Skeletal muscle satellite cell (primary cell): ENCODE measurements around the gene PCSK5.

Source experiments
- H3K27me3 ChIP-seq: 2 replicates; pipeline ENCODE4 v1.7.0; 2013; ENCODE audit warnings: low read length; ENCODE audit not compliant: control insufficient read depth, insufficient read depth
- H3K36me3 ChIP-seq: 2 replicates; pipeline ENCODE4 v1.7.0; 2013; ENCODE audit warnings: mild to moderate bottlenecking, control low read depth, low read length; ENCODE audit not compliant: insufficient read depth
- H3K4me1 ChIP-seq: 2 replicates; pipeline ENCODE4 v1.7.0; 2013; ENCODE audit warnings: low read length; ENCODE audit not compliant: control insufficient read depth, insufficient read depth
- H3K4me2 ChIP-seq: 2 replicates; pipeline ENCODE4 v1.7.0; 2013; ENCODE audit warnings: mild to moderate bottlenecking, low read length
- H3K4me3 ChIP-seq: 2 replicates; pipeline ENCODE4 v1.7.0; 2013; ENCODE audit warnings: low read length
- H3K9ac ChIP-seq: 2 replicates; pipeline ENCODE4 v1.7.0; 2013; ENCODE audit warnings: mild to moderate bottlenecking, low read depth, low read length, moderate library complexity
- H3K9me3 ChIP-seq: replicated peaks from 2 replicates; pipeline ENCODE4 v1.7.0; 2013; ENCODE audit warnings: mild to moderate bottlenecking, control low read depth, low read length

Gene PCSK5

DNA sequence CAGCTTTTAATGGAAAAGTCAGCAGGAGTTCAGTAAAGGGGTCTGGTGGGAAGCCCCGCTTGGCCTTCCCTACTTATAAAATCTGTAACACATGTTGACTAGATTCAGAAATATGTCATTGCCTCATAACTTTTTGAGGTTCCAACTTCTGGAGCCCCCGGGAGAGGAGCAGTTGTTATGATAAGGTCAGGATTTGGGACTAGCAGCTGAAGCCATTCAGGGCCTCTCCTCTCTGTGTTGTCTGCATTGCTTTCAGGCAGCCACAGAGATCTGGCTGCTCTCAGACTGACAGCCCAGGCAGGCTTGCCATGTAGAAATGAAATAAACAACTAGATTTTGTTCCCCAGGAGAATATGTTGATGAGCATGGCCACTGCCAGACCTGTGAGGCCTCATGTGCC lies 336.7 kb downstream of the PCSK5 start:
- no peaks in the 10 kb centered on the region for H3K36me3 ChIP-seq
- no peak overlapping the region for H3K4me3 ChIP-seq
- no peaks in the 10 kb centered on the region for H3K27me3 ChIP-seq
- H3K9ac ChIP-seq = no peak overlapping the region
- H3K4me2 ChIP-seq = no peak overlapping the region
- no peaks in the 10 kb centered on the region for H3K9me3 ChIP-seq
- H3K4me1 ChIP-seq = peaks cover 6% of the 10 kb centered on the region

- H3K9me3 ChIP-seq = no peaks in the 10 kb centered on the region
- no peaks in the 10 kb centered on the region for H3K36me3 ChIP-seq
- H3K4me1 ChIP-seq = no peaks in the 10 kb centered on the region
- no peak overlapping the region for H3K9ac ChIP-seq
- H3K4me2 ChIP-seq = no peak overlapping the region
- no peak overlapping the region for H3K4me3 ChIP-seq
- peaks cover 5% of the 10 kb centered on the region for H3K27me3 ChIP-seq
Measured at GRCh38 chr9:76231001-76231400, 340.5 kb downstream of the PCSK5 start.

- no peak overlapping the region for H3K4me2 ChIP-seq
Measured at GRCh38 chr9:76232861-76233489, 342.5 kb downstream of the PCSK5 start.

GRCh38 chr9:76240578-76240977 lies 350.1 kb downstream of the PCSK5 start:
- Histone ChIP-seq H3K9ac (no peak overlapping the region), H3K4me1 (no peaks in the 10 kb centered on the region), H3K4me2 (no peak overlapping the region), H3K4me3 (no peak overlapping the region), H3K36me3 (no peaks in the 10 kb centered on the region), H3K9me3 (no peaks in the 10 kb centered on the region), H3K27me3 (peaks cover 18% of the 10 kb centered on the region)

More at GRCh38 chr9:76232861-76233489, 342.5 kb downstream of the PCSK5 start:
- Histone ChIP-seq H3K27me3 (peaks cover 9% of the 10 kb centered on the region), H3K9me3 (no peaks in the 10 kb centered on the region), H3K9ac (no peak overlapping the region), H3K4me1 (no peaks in the 10 kb centered on the region), H3K4me3 (no peak overlapping the region), H3K36me3 (no peaks in the 10 kb centered on the region)

DNA sequence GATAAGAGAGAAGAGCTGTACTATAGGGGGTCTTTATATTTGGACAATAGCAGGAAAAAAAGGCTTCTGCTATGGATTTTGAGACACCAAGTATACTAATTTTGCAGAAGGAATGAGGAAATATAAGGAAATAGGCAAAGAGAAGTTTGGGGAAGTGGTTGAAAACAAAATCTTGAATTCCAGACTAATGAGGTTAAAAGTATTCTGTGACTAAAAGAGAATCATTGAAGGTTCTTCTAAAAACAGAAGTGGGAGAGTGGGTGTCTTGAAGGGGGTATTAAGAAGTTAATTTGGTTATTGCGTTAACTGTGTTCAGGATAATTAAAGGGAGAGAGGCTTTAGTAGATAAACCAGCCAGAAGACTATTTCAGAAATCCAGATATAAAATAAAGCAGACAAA lies 355.0 kb downstream of the PCSK5 start:
- Histone ChIP-seq H3K36me3 (no peaks in the 10 kb centered on the region), H3K4me3 (no peak overlapping the region), H3K4me1 (no peaks in the 10 kb centered on the region), H3K9ac (no peak overlapping the region), H3K9me3 (no peaks in the 10 kb centered on the region), H3K27me3 (peaks cover 6% of the 10 kb centered on the region), H3K4me2 (no peak overlapping the region)

DNA sequence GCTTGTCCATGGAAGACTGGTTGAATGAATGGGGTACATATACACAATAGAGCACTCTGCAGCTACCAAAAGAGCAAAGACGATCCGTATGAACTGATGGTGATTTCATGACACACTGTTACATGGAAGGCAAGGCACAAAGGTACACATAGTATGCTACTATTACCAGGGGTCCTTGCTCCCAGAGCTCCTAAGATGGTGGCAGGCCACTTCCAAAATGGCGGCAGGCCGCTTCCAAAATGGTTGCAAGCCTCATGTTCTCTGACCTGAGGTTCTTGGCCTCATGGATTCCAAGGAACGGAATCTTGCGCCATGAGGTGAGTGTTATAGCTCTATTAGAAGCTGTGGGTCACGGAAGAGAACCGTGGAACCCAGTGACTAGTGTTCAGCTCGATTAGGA lies 356.2 kb downstream of the PCSK5 start:
- no peak overlapping the region for H3K9ac ChIP-seq
- H3K4me3 ChIP-seq = no peak overlapping the region
- H3K4me1 ChIP-seq = no peaks in the 10 kb centered on the region
- no peaks in the 10 kb centered on the region for H3K9me3 ChIP-seq
- H3K27me3 ChIP-seq = peaks cover 6% of the 10 kb centered on the region
- no peaks in the 10 kb centered on the region for H3K36me3 ChIP-seq
- H3K4me2 ChIP-seq = no peak overlapping the region

GRCh38 chr9:76247426-76247825 lies 357.0 kb downstream of the PCSK5 start:
- Histone ChIP-seq H3K9me3 (no peaks in the 10 kb centered on the region), H3K27me3 (peaks cover 6% of the 10 kb centered on the region), H3K4me3 (no peak overlapping the region), H3K9ac (no peak overlapping the region), H3K36me3 (no peaks in the 10 kb centered on the region), H3K4me2 (no peak overlapping the region), H3K4me1 (no peaks in the 10 kb centered on the region)

DNA sequence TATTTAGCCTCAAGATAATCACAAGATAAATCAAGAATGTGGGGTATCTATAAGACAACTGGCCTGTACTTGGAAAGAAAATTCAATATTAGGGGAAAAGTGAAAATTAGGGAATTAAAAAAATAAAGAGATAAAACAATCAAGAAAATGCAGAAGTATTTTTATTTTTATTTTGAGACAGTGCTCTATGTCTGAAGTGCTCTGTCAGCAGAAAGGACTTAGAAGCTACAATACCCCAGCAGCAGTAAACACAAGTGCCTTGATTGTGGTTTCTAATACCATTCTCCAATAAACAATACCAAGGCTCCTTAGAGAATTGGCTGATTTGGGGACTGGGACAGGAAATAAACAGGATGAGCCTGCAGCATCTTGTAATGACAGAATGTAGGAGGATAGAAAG lies 358.8 kb downstream of the PCSK5 start:
- Histone ChIP-seq H3K4me3 (no peak overlapping the region), H3K27me3 (no peaks in the 10 kb centered on the region), H3K9ac (no peak overlapping the region), H3K36me3 (no peaks in the 10 kb centered on the region), H3K4me1 (no peaks in the 10 kb centered on the region), H3K9me3 (no peaks in the 10 kb centered on the region), H3K4me2 (no peak overlapping the region)

DNA sequence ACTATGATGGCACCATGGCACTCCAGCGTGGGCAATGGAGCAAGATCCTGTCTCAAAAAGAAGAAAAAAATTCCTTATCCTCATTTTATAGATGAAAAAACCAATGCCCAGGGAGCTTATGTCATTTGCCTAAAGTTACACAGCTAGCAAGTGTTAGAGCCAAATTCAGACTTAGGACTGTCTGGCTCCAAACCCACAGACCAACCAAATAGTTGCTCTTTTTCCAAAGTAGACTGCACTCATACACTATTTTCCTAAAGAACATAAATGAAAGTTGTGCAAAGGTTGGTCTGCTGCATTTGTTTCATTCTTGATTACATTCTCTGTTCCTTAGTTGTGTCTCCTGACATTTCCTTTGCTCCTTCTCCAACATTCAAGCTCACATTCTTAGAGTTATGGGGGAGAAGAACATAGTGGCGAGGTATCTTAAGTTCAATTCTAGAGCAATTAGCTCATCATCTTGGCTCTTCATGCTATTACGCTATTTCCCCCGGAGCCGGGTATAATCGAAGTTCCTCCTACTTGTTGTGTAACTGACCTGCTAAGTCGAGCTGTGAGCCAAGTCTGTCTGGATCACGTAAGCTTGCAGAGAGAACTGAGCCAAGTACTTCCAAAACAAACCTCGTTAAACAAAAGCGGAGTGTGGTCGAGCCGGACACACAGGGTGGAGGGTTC lies 365.4 kb downstream of the PCSK5 start:
- Histone ChIP-seq H3K9ac (no peak overlapping the region), H3K4me2 (peak overlapping the region; percentile 78), H3K36me3 (no peaks in the 10 kb centered on the region), H3K9me3 (no peaks in the 10 kb centered on the region), H3K4me3 (peak overlapping the region; percentile 50), H3K4me1 (peaks cover 7% of the 10 kb centered on the region), H3K27me3 (peaks cover 23% of the 10 kb centered on the region)

- peaks cover 23% of the 10 kb centered on the region for H3K27me3 ChIP-seq
- peaks cover 7% of the 10 kb centered on the region for H3K4me1 ChIP-seq
- no peak overlapping the region for H3K9ac ChIP-seq
- H3K4me3 ChIP-seq = no peak overlapping the region
- no peak overlapping the region for H3K4me2 ChIP-seq
- no peaks in the 10 kb centered on the region for H3K36me3 ChIP-seq
- H3K9me3 ChIP-seq = no peaks in the 10 kb centered on the region
Measured at GRCh38 chr9:76257311-76257710, 366.8 kb downstream of the PCSK5 start.

DNA sequence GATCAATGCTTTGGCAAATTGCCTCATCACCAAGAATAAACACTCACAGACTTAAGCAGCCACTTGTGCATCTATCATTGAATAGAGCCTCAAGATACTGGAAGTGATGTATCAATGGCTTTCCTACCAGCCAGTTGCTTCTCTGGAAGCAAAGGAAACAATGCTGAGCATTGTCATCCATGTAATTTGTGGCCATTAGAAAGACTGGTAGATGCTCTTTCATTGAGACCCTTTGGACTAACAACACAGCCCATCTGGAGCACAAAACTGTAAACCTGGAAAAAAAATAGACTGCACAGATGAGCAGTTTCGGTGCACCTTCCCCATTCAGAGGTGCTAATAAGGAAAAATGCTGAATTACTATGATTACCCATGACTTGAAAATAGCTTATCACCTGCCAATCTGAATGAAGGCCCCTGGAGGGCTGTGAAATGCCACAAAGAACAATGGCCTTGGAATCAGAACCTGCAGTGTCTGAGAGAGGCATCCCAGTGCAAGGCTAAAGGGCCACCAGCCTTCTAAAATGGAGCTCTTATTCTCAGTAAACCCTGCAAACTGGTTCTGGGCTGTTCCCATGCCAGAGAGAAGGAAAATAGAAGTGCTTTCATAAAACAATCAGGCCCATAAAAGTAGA lies 376.3 kb downstream of the PCSK5 start:
- no peak overlapping the region for H3K4me3 ChIP-seq

DNA sequence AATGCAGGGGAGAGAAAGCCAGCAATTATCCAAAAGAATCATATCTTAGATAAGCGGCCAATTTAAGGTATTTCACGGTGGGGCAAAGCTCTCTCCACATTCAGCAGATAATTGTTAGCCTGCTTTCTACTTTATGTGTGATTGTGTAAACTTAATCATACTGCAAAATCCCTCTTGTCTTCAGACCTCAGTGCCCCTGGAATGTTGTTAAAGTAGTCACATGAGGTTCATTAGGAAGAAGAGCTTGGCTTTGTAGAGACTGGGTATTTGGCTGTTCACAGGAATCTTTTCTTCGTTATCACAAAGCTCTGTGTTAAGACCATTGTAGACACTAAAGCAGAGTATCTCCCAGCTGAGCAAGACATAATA lies 376.8 kb downstream of the PCSK5 start:
- no peak overlapping the region for H3K9ac ChIP-seq
- H3K27me3 ChIP-seq = no peaks in the 10 kb centered on the region
- no peaks in the 10 kb centered on the region for H3K9me3 ChIP-seq
- no peak overlapping the region for H3K4me2 ChIP-seq
- H3K4me1 ChIP-seq = peaks cover 13% of the 10 kb centered on the region
- H3K36me3 ChIP-seq = no peaks in the 10 kb centered on the region
- no peak overlapping the region for H3K4me3 ChIP-seq

More for the DNA sequence above, 376.3 kb downstream of the PCSK5 start:
- no peaks in the 10 kb centered on the region for H3K36me3 ChIP-seq
- no peak overlapping the region for H3K9ac ChIP-seq
- no peaks in the 10 kb centered on the region for H3K9me3 ChIP-seq
- no peaks in the 10 kb centered on the region for H3K27me3 ChIP-seq
- H3K4me2 ChIP-seq = no peak overlapping the region
- H3K4me1 ChIP-seq = peaks cover 13% of the 10 kb centered on the region
